A549 (cell line): Measurements from ENCODE around the gene PCDHA6. TPM values are rescaled to one million over a fixed set of nuclear protein-coding genes. Genes with fewer than 3 reads are reported as not detected.
"Not testable (repeated sequence)": the region's sequence is repeated elsewhere in the genome, so short reads cannot be mapped to it uniquely, and the experiment has no call there.

Experiments used
- ATAC-seq, 2 experiments: fragments of 200-7000 bp in 1 of 2; fragments of >200 bp in 1 of 2; cut with Nextera tagmentation in 1 of 2; cut with Tn5 transposase in 1 of 2; 3 replicates each; pipeline versions ENCODE4 v1.8.0 to v1.9.1; 2018 to 2020; ENCODE audit warnings: mild to moderate bottlenecking in 1 of 2, moderate library complexity in 1 of 2
- CTCF ChIA-PET: fragments of 300-600 bp; sonication (Branson Sonifier 250); formaldehyde crosslinking; extraction: SDS; loops from one replicate; lab custom pipeline; 2021; ENCODE audit warnings: antibody characterized with exemption, inconsistent platforms; lab: Yijun Ruan, JAX
- POLR2A ChIA-PET: fragments of 350-600 bp; formaldehyde crosslinking; extraction: SDS; loops from one replicate; lab custom pipeline; 2021; ENCODE audit warnings: antibody characterized with exemption, inconsistent platforms; lab: Yijun Ruan, JAX
- DNase-seq, 2 experiments: peaks; one replicate each; pipeline versions ENCODE4 v3.0.0 to v3.0.0-alpha.2; 2011 to 2016; ENCODE audit warnings: low read depth in 1 of 2, low spot score in 1 of 2
- FAIRE-seq: peaks from 2 replicates; lab custom pipeline; 2011; peaks lifted over from hg19 to GRCh38; lab: Jason Lieb, UNC
- H3K27ac ChIP-seq, 2 experiments: fragments of >200 bp; sonication (Bioruptor Twin); formaldehyde crosslinking; 3 replicates each; pipeline ENCODE4 v1.5.1; 2016 to 2017
- H3K4me1 ChIP-seq: fragments of >200 bp; sonication (Bioruptor Twin); formaldehyde crosslinking; 3 replicates; pipeline ENCODE4 v1.6.1; 2016
- H3K4me2 ChIP-seq: fragments of >200 bp; sonication (Bioruptor Twin); formaldehyde crosslinking; 3 replicates; pipeline ENCODE4 v1.6.1; 2016
- H3K4me3 ChIP-seq: fragments of >200 bp; sonication (Bioruptor Twin); formaldehyde crosslinking; 3 replicates; pipeline ENCODE4 v1.5.1; 2016
- H3K9me3 ChIP-seq: fragments of >200 bp; sonication (Bioruptor Twin); formaldehyde crosslinking; 3 replicates; pipeline ENCODE4 v1.6.1; 2016
- BCL3 ChIP-seq: fragments of >200 bp; sonication (Bioruptor Twin); formaldehyde crosslinking; IDR thresholded peaks from 3 replicates; pipeline ENCODE4 v1.6.1; 2016
- CEBPB ChIP-seq, 2 experiments: fragments of >200 bp in 1 of 2; sonication (Bioruptor Twin) in 1 of 2; formaldehyde crosslinking in 1 of 2; IDR thresholded peaks; 2 replicates each; pipeline ENCODE4 v1.6.1; 2012 to 2016
- EP300 ChIP-seq, 2 experiments: fragments of >200 bp; sonication (Bioruptor Twin); formaldehyde crosslinking; IDR thresholded peaks; 2 replicates in 1 of 2; 3 replicates in 1 of 2; pipeline ENCODE4 v1.6.1; 2016 to 2017
- FOXS1 ChIP-seq: fragments of 250-450 bp; sonication (Bioruptor Pico); IDR thresholded peaks from 2 replicates; pipeline ENCODE4 v1.5.0; 2020; ENCODE audit warnings: mild to moderate bottlenecking, moderate library complexity
- HEYL ChIP-seq: fragments of 250-450 bp; sonication (Bioruptor Pico); IDR thresholded peaks from 2 replicates; pipeline ENCODE4 v1.8.0; 2021; ENCODE audit warnings: mild to moderate bottlenecking, moderate library complexity
- HMGXB4 ChIP-seq: fragments of 250-450 bp; sonication (Bioruptor Pico); IDR thresholded peaks from 2 replicates; pipeline ENCODE4 v1.5.0; 2021; ENCODE audit warnings: mild to moderate bottlenecking, moderate library complexity, borderline replicate concordance
- HOXA7 ChIP-seq: fragments of 250-450 bp; sonication (Bioruptor Pico); IDR thresholded peaks from 2 replicates; pipeline ENCODE4 v1.5.0; 2020; ENCODE audit warnings: mild to moderate bottlenecking, moderate library complexity
- JUNB ChIP-seq: fragments of >200 bp; sonication (Bioruptor Twin); formaldehyde crosslinking; IDR thresholded peaks from 2 replicates; pipeline ENCODE4 v1.6.1; 2016
- KDM5A ChIP-seq: fragments of 200-600 bp; sonication (generic); IDR thresholded peaks from 2 replicates; pipeline ENCODE4 v1.6.1; 2016; ENCODE audit warnings: antibody characterized with exemption, mild to moderate bottlenecking
- NPAS2 ChIP-seq: fragments of 250-450 bp; sonication (Bioruptor Pico); IDR thresholded peaks from 2 replicates; pipeline ENCODE4 v1.8.0; 2022; ENCODE audit warnings: mild to moderate bottlenecking, moderate library complexity, borderline replicate concordance
- POLR2A ChIP-seq: IDR thresholded peaks from 2 replicates; pipeline ENCODE4 v1.6.1; 2012; ENCODE audit warnings: mild to moderate bottlenecking, low read length
- POLR2AphosphoS2 ChIP-seq: conservative IDR thresholded peaks from 2 replicates; pipeline ENCODE4 v1.6.1; 2012; ENCODE audit warnings: low read length, improper control_type of control experiment, inconsistent platforms
- RCOR1 ChIP-seq: fragments of 150-350 bp; IDR thresholded peaks from 2 replicates; pipeline ENCODE4 v1.6.1; 2014; ENCODE audit warnings: antibody characterized with exemption, low read length, low read depth
- REST ChIP-seq: fragments of 200-600 bp; sonication (generic); IDR thresholded peaks from 2 replicates; pipeline ENCODE4 v1.6.1; 2016; ENCODE audit warnings: antibody characterized with exemption, mild to moderate bottlenecking, moderate library complexity
- SMC3 ChIP-seq: fragments of >200 bp; sonication (Bioruptor Twin); formaldehyde crosslinking; IDR thresholded peaks from 3 replicates; pipeline ENCODE4 v1.6.1; 2018; ENCODE audit warnings: inconsistent platforms
- TP53 ChIP-seq: fragments of 250-450 bp; sonication (Bioruptor Pico); IDR thresholded peaks from 2 replicates; pipeline ENCODE4 v1.5.0; 2021; ENCODE audit warnings: mild to moderate bottlenecking, moderate library complexity
- WGBS: methylation state at CpG from one replicate; pipeline ENCODE4 v1.1.6; 2017; ENCODE audit errors: missing lambda C conversion rate; 5-methylcytosine and 5-hydroxymethylcytosine counted together
- polyA plus RNA-seq, 4 experiments: library from polyadenylated mRNA; depleted of rRNA in 3 of 4; stranded (reverse); fragments of >200 nt; fragmentation: RNase III in 1 of 4; extraction: RNeasy Plus Mini Kit Qiagen cat#74134 plus additional on column Dnase treatment in 1 of 4; gene quantifications; 2 replicates in 3 of 4; 3 replicates in 1 of 4; pipeline ENCODE4 v1.2.3, GENCODE V29; 2011 to 2017
- TF ChIP-seq, protein P1 (sequence below): fragments of 150-350 bp; IDR thresholded peaks from 2 replicates; pipeline ENCODE4 v1.6.1; 2014; ENCODE audit warnings: low read depth, mild to moderate bottlenecking, low read length
- TF ChIP-seq, protein P2 (sequence below): fragments of >200 bp; sonication (Bioruptor Twin); formaldehyde crosslinking; IDR thresholded peaks from 3 replicates; pipeline ENCODE4 v1.5.1; 2016
- TF ChIP-seq, protein P3 (sequence below): IDR thresholded peaks from 2 replicates; pipeline ENCODE4 v1.6.1; 2012

PCDHA6 gene
- polyA plus RNA-seq, 2 of the 4 experiments (the other 2 are of a cell fraction): 0.04 to 0.16 TPM

- WGBS: 18% methylated on average over 6 of the region's 6 CpGs
- CTCF ChIA-PET: interaction anchor here (0.7 to 4.8 kb wide), 25 partner anchors 15 to 328 kb away, joined by 3 to 74 read pairs (median 5); partner anchors contain the start of genes PCDHA12, PCDHA2, PCDHA4 and PCDHAC1
Measured at GRCh38 chr5:140822281-140822629, 5.5 kb upstream of the PCDHA6 start.

DNA sequence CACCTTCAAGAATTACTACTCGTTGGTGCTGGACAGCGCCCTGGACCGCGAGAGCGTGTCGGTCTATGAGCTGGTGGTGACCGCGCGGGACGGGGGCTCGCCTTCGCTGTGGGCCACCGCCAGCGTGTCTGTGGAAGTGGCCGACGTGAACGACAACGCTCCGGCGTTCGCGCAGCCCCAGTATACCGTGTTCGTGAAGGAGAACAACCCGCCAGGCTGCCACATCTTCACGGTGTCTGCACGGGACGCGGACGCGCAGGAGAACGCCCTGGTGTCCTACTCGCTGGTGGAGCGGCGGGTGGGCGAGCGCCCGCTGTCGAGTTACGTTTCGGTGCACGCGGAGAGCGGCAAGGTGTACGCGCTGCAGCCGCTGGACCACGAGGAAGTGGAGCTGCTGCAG is 4.8 kb upstream of the PCDHA6 start:
- H3K4me1 ChIP-seq, H3K27ac ChIP-seq, H3K4me2 ChIP-seq, DNase-seq, FAIRE-seq, ATAC-seq, H3K9me3 ChIP-seq, POLR2A ChIA-PET, H3K4me3 ChIP-seq: not testable (repeated sequence)
- WGBS: 91% methylated on average over 48 of the region's 48 CpGs
- CTCF ChIA-PET: interaction anchor here (1.6 to 3.3 kb wide), 4 partner anchors 28 to 205 kb away, joined by 6 to 27 read pairs (median 8); partner anchors contain the start of genes PCDHA12 and PCDHA2

More at GRCh38 chr5:140822281-140822629, 5.5 kb upstream of the PCDHA6 start:
- FAIRE-seq (no peak), ATAC-seq (no peak), DNase-seq (no peak)
- Histone ChIP-seq H3K4me1 (no peaks in the 10 kb centered on the region), H3K27ac (no peak overlapping the region), H3K4me3 (peak overlapping the region; percentile 57), H3K9me3 (no peaks in the 10 kb centered on the region), H3K4me2 (peak overlapping the region; percentile 70)
- POLR2A ChIA-PET: interaction anchor here (1.8 kb wide), 1 partner anchor 218 kb away, joined by 17 read pairs; no protein-coding TSS in a partner anchor
- TF ChIP-seq, protein P1, sequence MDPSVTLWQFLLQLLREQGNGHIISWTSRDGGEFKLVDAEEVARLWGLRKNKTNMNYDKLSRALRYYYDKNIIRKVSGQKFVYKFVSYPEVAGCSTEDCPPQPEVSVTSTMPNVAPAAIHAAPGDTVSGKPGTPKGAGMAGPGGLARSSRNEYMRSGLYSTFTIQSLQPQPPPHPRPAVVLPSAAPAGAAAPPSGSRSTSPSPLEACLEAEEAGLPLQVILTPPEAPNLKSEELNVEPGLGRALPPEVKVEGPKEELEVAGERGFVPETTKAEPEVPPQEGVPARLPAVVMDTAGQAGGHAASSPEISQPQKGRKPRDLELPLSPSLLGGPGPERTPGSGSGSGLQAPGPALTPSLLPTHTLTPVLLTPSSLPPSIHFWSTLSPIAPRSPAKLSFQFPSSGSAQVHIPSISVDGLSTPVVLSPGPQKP: no peak
- TF ChIP-seq, protein P2, sequence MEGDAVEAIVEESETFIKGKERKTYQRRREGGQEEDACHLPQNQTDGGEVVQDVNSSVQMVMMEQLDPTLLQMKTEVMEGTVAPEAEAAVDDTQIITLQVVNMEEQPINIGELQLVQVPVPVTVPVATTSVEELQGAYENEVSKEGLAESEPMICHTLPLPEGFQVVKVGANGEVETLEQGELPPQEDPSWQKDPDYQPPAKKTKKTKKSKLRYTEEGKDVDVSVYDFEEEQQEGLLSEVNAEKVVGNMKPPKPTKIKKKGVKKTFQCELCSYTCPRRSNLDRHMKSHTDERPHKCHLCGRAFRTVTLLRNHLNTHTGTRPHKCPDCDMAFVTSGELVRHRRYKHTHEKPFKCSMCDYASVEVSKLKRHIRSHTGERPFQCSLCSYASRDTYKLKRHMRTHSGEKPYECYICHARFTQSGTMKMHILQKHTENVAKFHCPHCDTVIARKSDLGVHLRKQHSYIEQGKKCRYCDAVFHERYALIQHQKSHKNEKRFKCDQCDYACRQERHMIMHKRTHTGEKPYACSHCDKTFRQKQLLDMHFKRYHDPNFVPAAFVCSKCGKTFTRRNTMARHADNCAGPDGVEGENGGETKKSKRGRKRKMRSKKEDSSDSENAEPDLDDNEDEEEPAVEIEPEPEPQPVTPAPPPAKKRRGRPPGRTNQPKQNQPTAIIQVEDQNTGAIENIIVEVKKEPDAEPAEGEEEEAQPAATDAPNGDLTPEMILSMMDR: no peak; the same call in 1 of the 3 replicates
- TF ChIP-seq SMC3 (no peak), KDM5A (no peak), CEBPB (IDR thresholded peaks at IDR 0.05) (no peak), BCL3 (no peak), POLR2AphosphoS2 (no peak), NPAS2 (no peak), POLR2A (no peak), RCOR1 (no peak), HEYL (CRISPR knock-in tag) (no peak), FOXS1 (no peak), REST (no peak), JUNB (no peak), HMGXB4 (CRISPR knock-in tag) (no peak), EP300 (IDR thresholded peaks at IDR 0.05) (no peak), TP53 (CRISPR knock-in tag) (no peak), HOXA7 (CRISPR knock-in tag) (no peak)
- TF ChIP-seq, protein P3, sequence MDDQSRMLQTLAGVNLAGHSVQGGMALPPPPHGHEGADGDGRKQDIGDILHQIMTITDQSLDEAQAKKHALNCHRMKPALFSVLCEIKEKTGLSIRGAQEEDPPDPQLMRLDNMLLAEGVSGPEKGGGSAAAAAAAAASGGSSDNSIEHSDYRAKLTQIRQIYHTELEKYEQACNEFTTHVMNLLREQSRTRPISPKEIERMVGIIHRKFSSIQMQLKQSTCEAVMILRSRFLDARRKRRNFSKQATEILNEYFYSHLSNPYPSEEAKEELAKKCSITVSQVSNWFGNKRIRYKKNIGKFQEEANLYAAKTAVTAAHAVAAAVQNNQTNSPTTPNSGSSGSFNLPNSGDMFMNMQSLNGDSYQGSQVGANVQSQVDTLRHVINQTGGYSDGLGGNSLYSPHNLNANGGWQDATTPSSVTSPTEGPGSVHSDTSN: no peak
